Activated T-cell treated with anti-CD3 and anti-CD28 coated beads, Interleukin-2, amount 50 U/mL, for 72 hours (primary cell): ENCODE measurements around the gene THAP3. TPM values are rescaled to one million over a fixed set of nuclear protein-coding genes. Genes with fewer than 3 reads are reported as not detected.
"Not testable (repeated sequence)": the region's sequence is repeated elsewhere in the genome, so short reads cannot be mapped to it uniquely, and the experiment has no call there.

Experiments
- ATAC-seq, 2 donors: fragments of 150-1000 bp; cut with Tn5 transposase; replicated peaks in 1 of 2; 2 replicates each; pipeline ENCODE4 v1.10.0; 2021; ENCODE audit warnings: moderate library complexity in 2 of 2, mild to moderate bottlenecking in 1 of 2
- DNase-seq, 2 donors: peaks; one replicate each; pipeline ENCODE4 v3.0.0; 2021 to 2022; ENCODE audit warnings: mixed read lengths in 1 of 2
- H3K27ac Mint-ChIP-seq: one replicate; pipeline ENCODE4 v1.8.0; 2022; ENCODE audit warnings: mild to moderate bottlenecking, moderate library complexity, mixed read lengths
- H3K27me3 Mint-ChIP-seq: one replicate; pipeline ENCODE4 v1.8.0; 2022; ENCODE audit warnings: low read depth, mixed read lengths
- H3K36me3 Mint-ChIP-seq, 2 donors: one replicate each; pipeline ENCODE4 v1.8.0; 2022; ENCODE audit warnings: mixed read lengths in 2 of 2, mild to moderate bottlenecking in 1 of 2; ENCODE audit not compliant: insufficient read depth in 2 of 2
- H3K4me1 Mint-ChIP-seq: one replicate; pipeline ENCODE4 v1.8.0; 2022; ENCODE audit warnings: low read depth, mixed read lengths
- H3K4me3 Mint-ChIP-seq, 2 donors: one replicate each; pipeline ENCODE4 v1.8.0; 2022; ENCODE audit warnings: mild to moderate bottlenecking in 2 of 2, mixed read lengths in 2 of 2, moderate library complexity in 2 of 2
- H3K9me3 Mint-ChIP-seq, 2 donors: one replicate each; pipeline ENCODE4 v1.8.0; 2022; ENCODE audit warnings: mixed read lengths in 2 of 2
- total RNA-seq, 2 donors: library from RNA; stranded (reverse); gene quantifications; one replicate each; pipeline ENCODE4 v1.2.3, GENCODE V29; 2022

The THAP3 gene
- total RNA-seq, 2 donors from 2014 or later = 27.0 to 30.5 TPM

DNA sequence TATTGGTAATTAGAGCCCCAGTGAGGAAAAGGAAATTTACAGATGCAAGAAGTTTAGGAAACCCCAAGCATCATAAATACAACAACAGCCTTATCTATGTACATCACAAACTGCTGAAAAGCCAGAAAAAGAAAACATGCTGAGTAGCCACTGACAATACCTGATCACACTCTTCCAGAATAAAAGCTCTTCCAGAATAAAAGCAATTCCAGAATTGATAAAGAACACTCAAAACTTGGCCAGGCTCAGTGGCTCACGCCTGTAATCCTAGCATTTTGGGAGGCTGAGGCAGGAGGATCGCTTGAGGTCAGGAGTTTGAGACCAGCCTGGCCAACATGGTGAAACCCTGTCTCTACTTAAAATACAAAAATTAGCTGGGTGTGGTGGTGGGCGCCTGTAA, 16.2 kb downstream of the THAP3 start:
- peaks cover 5 to 20% of the 10 kb centered on the region in 2 donors for H3K36me3 Mint-ChIP-seq
- H3K9me3 Mint-ChIP-seq, H3K4me1 Mint-ChIP-seq, H3K27me3 Mint-ChIP-seq, ATAC-seq, DNase-seq, H3K27ac Mint-ChIP-seq, H3K4me3 Mint-ChIP-seq: not testable (repeated sequence)

DNA sequence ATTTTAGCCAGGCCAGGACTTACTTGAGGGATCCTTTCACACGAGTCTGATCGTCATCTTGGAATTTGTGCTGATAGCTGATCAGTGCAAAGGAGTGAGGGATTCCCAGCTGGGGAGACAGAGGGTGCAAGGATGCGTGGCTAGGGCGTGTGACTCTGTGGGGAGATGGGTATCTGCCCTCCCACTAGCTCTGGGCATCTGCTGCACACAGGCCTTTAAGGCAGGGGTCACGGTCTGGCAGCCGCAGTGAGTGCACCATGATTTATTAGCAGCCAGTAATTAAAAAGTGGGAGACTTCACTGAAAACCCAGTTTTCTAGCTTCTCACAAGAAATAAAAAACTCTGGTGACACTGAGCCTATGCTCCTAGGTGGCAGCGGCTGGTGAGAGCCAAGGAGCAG, 20.4 kb downstream of the THAP3 start:
- H3K4me1 Mint-ChIP-seq = no peaks in the 10 kb centered on the region

DNA sequence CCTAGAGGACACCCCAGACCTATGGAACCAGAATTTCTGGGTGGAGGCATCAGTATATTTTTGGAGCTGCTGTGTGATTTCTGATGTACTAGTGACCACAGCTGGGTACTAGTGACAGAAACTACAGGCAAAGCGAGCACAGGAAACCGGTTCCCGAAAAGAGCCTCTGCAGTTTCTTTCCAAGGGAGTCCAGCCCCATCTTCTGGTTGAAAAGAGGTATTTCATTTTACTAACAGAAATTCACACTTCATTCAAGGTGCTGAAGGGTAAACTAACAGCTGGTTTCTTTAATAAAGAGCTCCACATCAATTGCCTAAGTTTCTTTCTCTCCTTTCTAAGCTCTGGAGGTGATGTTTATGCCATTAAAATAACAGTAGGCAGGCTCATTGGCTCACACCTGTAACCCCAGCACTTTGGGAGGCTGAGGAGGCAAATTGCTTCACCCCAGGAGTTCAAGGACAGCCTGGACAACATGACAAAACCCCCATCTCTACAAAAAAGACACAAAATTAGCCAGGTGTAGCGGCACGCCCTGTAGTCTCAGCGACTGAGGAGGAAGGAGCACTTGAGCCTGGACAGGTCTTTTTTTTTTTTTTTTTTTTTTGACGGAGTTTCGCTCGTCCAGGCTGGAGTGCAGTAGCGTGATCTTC, 22.0 kb downstream of the THAP3 start:
- DNase-seq (peak; percentile 19 to 31), ATAC-seq (peak; percentile 49 to 53)
- H3K4me3 Mint-ChIP-seq = no peak overlapping the region
- H3K9me3 Mint-ChIP-seq = no peaks in the 10 kb centered on the region
- H3K4me1 Mint-ChIP-seq = no peaks in the 10 kb centered on the region
- no peak overlapping the region for H3K27ac Mint-ChIP-seq
- peaks cover 2 to 12% of the 10 kb centered on the region in 2 donors for H3K36me3 Mint-ChIP-seq
- H3K27me3 Mint-ChIP-seq = no peaks in the 10 kb centered on the region

More for the DNA sequence above, 20.4 kb downstream of the THAP3 start:
- Mint-ChIP-seq H3K36me3 (peaks cover 2 to 9% of the 10 kb centered on the region in 2 donors), H3K27me3 (no peaks in the 10 kb centered on the region), H3K9me3 (no peaks in the 10 kb centered on the region), H3K27ac (no peak overlapping the region), H3K4me3 (no peak overlapping the region)
- no peak for DNase-seq
- ATAC-seq = no peak

DNA sequence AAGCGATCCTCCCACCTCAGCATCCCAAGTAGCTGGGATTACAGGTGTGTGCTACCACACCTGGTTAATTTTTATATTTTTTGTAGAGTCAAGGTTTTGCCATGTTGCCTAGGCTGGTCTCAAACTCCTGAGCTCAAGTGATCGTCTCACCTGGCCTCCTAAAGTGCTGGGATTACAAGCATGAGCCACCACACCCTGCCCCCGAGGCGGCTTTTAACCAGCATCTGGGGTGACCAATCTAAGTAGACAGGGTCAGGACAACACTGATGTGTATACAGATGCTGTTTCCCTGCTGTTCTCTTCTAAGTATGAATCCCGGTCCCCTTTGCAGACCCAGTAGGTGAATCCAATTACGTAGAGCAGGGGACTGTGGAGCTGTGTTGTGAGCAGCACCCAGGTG, 23.9 kb downstream of the THAP3 start:
- H3K27ac Mint-ChIP-seq = no peak overlapping the region
- no peaks in the 10 kb centered on the region for H3K9me3 Mint-ChIP-seq
- DNase-seq (no peak), ATAC-seq (no peak)
- H3K4me1 Mint-ChIP-seq = no peaks in the 10 kb centered on the region
- H3K27me3 Mint-ChIP-seq = no peaks in the 10 kb centered on the region
- no peak overlapping the region for H3K4me3 Mint-ChIP-seq
- peaks cover 3 to 10% of the 10 kb centered on the region in 2 donors for H3K36me3 Mint-ChIP-seq

DNA sequence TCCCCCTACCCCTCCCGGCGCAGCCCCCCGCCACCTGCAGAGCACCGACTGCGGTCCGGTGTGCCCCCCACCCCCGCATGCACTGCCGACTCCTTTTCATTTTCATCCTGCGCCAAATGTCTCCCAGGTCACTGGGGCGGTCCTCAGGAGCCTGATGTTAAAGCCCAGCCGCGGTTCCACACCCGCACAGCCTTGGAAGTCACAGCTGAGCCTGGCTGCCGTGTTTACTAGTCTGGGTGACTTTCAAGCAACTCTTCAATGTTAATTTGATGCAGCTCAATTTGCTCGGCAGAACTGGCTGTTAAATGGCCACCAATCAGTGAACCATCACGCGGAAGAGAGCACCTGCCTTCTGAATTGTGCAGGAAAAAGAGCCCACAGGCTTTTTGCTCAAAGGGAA, 27.2 kb downstream of the THAP3 start:
- H3K27me3 Mint-ChIP-seq = no peaks in the 10 kb centered on the region
- no peaks in the 10 kb centered on the region for H3K4me1 Mint-ChIP-seq
- DNase-seq (no peak), ATAC-seq (no peak)
- peaks cover 3 to 11% of the 10 kb centered on the region in 2 donors for H3K36me3 Mint-ChIP-seq
- no peaks in the 10 kb centered on the region for H3K9me3 Mint-ChIP-seq
- H3K27ac Mint-ChIP-seq = no peak overlapping the region
- no peak overlapping the region for H3K4me3 Mint-ChIP-seq

DNA sequence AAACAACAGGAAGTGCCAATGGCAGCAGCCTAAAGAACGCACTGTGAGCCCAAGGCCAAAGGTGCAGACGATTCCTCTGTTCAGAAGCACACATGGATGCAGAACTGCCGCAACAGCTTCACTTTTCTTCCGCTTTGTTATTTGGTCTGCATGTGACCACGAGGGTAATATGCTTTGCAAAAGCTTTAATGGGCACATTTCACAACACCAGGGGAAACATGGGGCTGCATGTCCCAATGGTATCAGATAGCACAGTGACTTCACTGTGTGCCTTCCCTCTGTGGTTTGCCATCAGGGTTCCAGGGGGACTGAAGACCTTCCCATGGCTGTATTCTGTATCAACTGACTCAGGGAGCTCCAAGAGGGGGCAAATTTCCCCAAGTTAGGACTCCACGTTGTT, 28.3 kb downstream of the THAP3 start:
- ATAC-seq (no peak), DNase-seq (no peak)
- H3K27me3 Mint-ChIP-seq = no peaks in the 10 kb centered on the region
- H3K27ac Mint-ChIP-seq = no peak overlapping the region
- H3K4me1 Mint-ChIP-seq = no peaks in the 10 kb centered on the region
- H3K9me3 Mint-ChIP-seq = no peaks in the 10 kb centered on the region
- H3K4me3 Mint-ChIP-seq = no peak overlapping the region
- H3K36me3 Mint-ChIP-seq = peaks cover 3 to 11% of the 10 kb centered on the region in 2 donors

DNA sequence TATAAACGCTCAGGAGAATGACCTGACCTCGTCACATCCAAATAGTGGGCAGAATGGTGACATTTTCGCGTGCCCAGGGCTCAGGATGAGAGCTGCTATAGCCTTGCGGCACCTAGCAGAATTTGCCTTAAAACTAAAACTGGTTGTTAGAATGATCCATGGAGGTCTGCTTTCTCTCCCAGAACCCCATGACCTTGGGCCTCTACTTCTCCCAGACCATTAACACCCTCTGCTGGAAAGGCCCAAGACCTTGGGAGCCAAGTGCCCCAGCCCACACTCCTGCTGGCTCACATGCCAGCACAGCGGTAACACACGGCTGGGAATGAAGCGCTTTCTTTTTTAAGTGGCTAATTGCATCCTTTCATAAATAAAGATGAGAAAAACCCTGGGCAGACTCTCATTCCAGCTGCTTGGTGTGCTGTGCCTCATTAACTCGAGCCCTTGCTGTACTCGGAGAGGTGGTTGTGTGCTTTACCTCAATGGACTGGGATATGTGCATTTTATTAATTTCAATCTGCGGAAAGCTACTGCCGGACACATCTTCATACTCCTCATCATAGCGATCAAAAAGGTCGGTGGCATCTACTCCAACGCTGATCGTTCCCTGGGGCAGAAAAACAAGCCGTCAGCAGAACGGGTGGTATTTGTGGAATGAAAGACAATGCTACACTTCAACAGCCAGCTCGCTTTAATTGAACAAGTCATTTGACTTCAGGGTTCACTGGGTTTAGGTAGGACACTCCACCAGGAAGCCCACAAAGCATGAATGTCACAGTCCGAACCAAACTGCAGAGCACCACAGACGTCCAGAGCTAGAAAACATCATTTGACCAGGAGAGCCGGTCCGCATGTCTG, 29.0 kb downstream of the THAP3 start:
- DNase-seq = no peak
- Mint-ChIP-seq H3K27ac (no peak overlapping the region), H3K4me1 (no peaks in the 10 kb centered on the region), H3K9me3 (no peaks in the 10 kb centered on the region), H3K36me3 (peaks cover 3 to 11% of the 10 kb centered on the region in 2 donors), H3K4me3 (no peak overlapping the region), H3K27me3 (no peaks in the 10 kb centered on the region)
- no peak for ATAC-seq

DNA sequence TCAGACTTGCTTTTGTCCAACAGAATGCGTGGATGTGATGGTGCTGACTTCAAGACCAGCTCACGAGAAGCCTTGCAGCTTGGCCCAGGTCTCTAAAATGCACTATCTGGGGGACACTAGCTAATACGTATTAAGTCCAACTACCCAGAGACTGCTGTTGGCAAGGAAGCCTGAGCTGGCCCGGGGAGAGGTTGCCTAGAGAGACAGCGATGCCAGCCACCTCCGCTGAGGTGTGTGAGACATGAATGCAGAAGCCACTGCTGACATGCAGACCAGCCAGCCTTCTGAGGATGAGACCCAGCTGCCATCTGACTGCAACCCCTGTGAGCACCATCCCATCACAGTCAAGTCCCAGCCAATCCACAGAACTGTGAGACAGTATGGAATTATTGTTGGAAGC, 32.5 kb downstream of the THAP3 start:
- no peak overlapping the region for H3K4me3 Mint-ChIP-seq
- H3K4me1 Mint-ChIP-seq = no peaks in the 10 kb centered on the region
- ATAC-seq = no peak
- H3K27me3 Mint-ChIP-seq = no peaks in the 10 kb centered on the region
- no peak overlapping the region for H3K27ac Mint-ChIP-seq
- no peak for DNase-seq
- peaks cover 3 to 10% of the 10 kb centered on the region in 2 donors for H3K36me3 Mint-ChIP-seq
- H3K9me3 Mint-ChIP-seq = no peaks in the 10 kb centered on the region

DNA sequence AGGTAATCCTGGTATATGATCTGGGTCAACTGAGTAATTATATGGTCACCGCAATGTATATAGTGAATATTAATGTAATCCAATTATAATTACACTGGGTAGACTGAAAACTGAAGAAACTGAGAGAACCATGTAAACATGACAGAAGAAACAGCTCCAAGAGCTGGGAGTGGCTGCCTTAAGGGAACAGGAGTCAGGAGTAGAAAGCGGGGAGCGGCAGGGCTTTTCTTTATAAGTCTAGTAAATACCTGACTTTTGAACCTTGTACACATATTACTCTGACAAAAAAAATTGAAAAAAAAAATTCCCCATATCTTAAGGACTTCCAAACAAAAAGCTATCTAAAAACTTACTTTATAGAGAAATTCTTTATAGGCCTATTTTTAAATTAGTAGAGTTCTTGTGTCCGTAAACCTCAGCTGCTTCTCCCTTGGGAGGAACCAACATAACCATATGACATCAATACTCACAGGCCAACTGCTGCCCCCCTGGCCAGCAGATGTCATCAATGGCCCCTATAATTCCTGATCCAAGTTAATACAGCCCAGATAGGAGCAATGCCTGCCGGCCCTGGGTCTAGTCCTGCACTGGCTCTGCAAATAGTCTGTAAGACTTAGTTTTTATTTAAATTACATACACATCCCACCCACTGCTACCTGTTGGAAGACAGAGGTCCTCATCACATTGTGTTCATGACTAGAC, 33.8 kb downstream of the THAP3 start:
- no peak overlapping the region for H3K4me3 Mint-ChIP-seq

DNA sequence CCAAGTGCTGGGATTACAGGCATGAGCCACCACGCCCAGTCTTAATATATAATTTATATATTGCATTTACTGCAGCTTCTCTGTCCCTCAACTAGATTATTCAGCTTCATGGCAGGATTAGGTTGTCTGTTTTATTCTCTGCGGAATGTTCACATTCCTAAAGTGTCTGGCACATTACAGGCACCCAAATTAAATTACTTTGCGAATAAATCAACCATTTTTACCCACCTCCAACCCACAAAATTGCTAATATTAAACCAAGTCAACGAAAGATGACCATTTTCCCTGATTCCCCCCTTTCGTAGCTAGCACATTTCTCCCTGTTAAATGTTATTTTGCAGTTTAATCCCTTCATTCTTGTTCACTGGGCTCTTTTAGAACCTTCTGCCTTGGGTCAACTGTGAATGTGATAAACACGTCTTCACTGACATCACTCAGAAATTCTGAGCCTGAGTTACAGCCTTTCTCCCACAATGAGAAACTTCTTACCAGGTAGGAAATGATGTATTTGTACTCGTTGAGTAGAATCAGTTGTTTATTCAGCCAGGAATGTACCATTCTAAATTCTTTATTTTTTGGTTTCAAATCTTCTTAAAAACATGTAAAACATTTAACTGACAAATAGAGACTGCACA, 35.9 kb downstream of the THAP3 start:
- DNase-seq = no peak
- Mint-ChIP-seq H3K36me3 (peaks cover under 1 to 6% of the 10 kb centered on the region in 2 donors), H3K9me3 (no peaks in the 10 kb centered on the region), H3K4me3 (no peak overlapping the region), H3K4me1 (no peaks in the 10 kb centered on the region), H3K27me3 (no peaks in the 10 kb centered on the region), H3K27ac (no peak overlapping the region)
- ATAC-seq = no peak

More for the DNA sequence above, 33.8 kb downstream of the THAP3 start:
- Mint-ChIP-seq H3K27me3 (no peaks in the 10 kb centered on the region), H3K27ac (no peak overlapping the region), H3K4me1 (no peaks in the 10 kb centered on the region), H3K9me3 (no peaks in the 10 kb centered on the region), H3K36me3 (peaks cover 0 to 9% of the 10 kb centered on the region in 2 donors)
- no peak for DNase-seq
- ATAC-seq = no peak

DNA sequence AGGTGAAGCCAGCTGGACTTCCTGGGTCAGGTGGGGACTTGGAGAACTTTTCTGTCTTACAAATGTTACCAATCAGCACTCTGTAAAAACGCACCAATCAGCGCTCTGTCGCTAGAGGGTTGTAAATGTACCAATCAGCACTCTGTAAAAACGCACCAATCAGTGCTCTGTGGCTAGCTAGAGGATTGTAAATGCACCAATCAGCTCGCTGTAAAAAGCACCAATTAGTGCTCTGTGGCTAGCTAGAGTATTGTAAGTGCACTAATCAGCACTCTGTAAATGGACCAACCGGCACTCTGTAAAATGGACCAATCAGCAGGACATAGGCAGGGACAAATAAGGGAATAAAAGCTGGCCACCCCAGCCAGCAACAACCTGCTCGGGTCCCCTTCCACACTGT, 37.8 kb downstream of the THAP3 start:
- not testable (repeated sequence) for H3K27ac Mint-ChIP-seq, H3K4me3 Mint-ChIP-seq, H3K9me3 Mint-ChIP-seq, DNase-seq, ATAC-seq, H3K36me3 Mint-ChIP-seq, H3K4me1 Mint-ChIP-seq, H3K27me3 Mint-ChIP-seq

DNA sequence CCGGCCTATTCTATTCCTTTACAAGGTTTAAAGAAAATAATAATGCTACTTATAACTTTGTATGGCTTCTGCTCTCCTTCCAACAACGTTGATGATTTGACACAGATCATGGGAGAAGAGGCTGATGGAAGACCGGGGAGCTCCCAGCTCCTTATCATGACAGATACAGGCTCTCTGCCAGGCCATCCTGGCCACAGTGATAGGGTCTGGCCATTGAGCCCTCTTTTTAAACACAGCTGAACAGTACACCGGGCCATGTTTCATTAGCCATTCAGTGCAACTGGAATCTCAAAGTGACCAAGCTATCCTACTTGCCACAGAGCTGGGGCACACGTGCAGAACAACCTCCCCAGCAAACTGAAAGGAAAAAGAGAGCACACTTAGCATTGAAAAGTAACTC, 42.0 kb downstream of the THAP3 start:
- H3K27me3 Mint-ChIP-seq = no peaks in the 10 kb centered on the region
- peaks cover 2 to 9% of the 10 kb centered on the region in 2 donors for H3K36me3 Mint-ChIP-seq
- no peak overlapping the region for H3K27ac Mint-ChIP-seq
- H3K9me3 Mint-ChIP-seq = no peaks in the 10 kb centered on the region
- DNase-seq = no peak
- no peak for ATAC-seq
- H3K4me3 Mint-ChIP-seq = no peak overlapping the region
- H3K4me1 Mint-ChIP-seq = no peaks in the 10 kb centered on the region

DNA sequence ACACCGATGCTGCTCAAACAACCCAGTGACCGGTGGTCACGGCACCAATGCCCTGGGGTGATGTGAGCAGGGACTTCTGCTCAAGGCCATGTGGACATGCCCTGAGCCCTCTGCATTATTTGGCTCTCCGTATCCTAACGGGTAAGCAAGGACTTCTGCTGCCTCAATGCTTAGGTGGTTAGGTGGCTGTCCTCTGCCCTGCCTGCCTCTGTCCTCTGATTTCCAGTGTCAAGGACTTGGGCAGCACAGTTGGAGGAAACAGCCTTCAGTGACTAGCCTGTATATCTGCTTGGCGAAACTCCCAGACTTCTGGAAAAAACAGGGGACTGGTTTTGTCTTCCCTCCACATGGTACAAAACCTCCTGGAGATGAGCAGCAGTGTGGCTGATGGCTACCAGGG, 42.5 kb downstream of the THAP3 start:
- no peak overlapping the region for H3K4me3 Mint-ChIP-seq
- peaks cover 2 to 9% of the 10 kb centered on the region in 2 donors for H3K36me3 Mint-ChIP-seq
- no peaks in the 10 kb centered on the region for H3K9me3 Mint-ChIP-seq
- no peaks in the 10 kb centered on the region for H3K4me1 Mint-ChIP-seq
- H3K27me3 Mint-ChIP-seq = no peaks in the 10 kb centered on the region
- H3K27ac Mint-ChIP-seq = no peak overlapping the region
- no peak for ATAC-seq
- no peak for DNase-seq
